Osteoblast (primary cell): Measurements from ENCODE around the gene OSCP1. TPM values are rescaled to one million over a fixed set of nuclear protein-coding genes. Genes with fewer than 3 reads are reported as not detected.

Experiments used
- DNase-seq: peaks from one replicate; pipeline ENCODE4 v3.0.0; 2011; ENCODE audit warnings: low spot score, mixed read lengths; ENCODE audit not compliant: insufficient read length; ENCODE audit errors: missing footprints
- H2AFZ ChIP-seq: 2 replicates; pipeline ENCODE4 v1.6.0; 2011; ENCODE audit warnings: mild to moderate bottlenecking, low read length
- H3K27ac ChIP-seq: 2 replicates; pipeline ENCODE4 v1.5.1; 2011; ENCODE audit warnings: mild to moderate bottlenecking, low read depth, low read length, moderate library complexity
- H3K27me3 ChIP-seq: 2 replicates; pipeline ENCODE4 v1.6.0; 2012; ENCODE audit warnings: mild to moderate bottlenecking, control low read depth, inconsistent platforms, low read length, moderate library complexity; ENCODE audit not compliant: insufficient read depth
- H3K36me3 ChIP-seq: 2 replicates; pipeline ENCODE4 v1.5.1; 2011; ENCODE audit warnings: mild to moderate bottlenecking, low read length, control low read depth, moderate library complexity; ENCODE audit not compliant: insufficient read depth
- H3K4me1 ChIP-seq: 2 replicates; pipeline ENCODE4 v1.5.1; 2011; ENCODE audit warnings: mild to moderate bottlenecking, low read length, control low read depth, moderate library complexity; ENCODE audit not compliant: insufficient read depth
- H3K4me2 ChIP-seq: 2 replicates; pipeline ENCODE4 v1.6.0; 2011; ENCODE audit warnings: mild to moderate bottlenecking, low read length; ENCODE audit not compliant: insufficient read depth
- H3K4me3 ChIP-seq: fragments of 200-600 bp; sonication (generic); 3 replicates; pipeline ENCODE4 v1.5.1; 2012; ENCODE audit warnings: mild to moderate bottlenecking, low read length, inconsistent platforms; ENCODE audit not compliant: insufficient read depth
- H3K79me2 ChIP-seq: 2 replicates; pipeline ENCODE4 v1.6.0; 2012; ENCODE audit warnings: mild to moderate bottlenecking, low read length, control low read depth, inconsistent platforms; ENCODE audit not compliant: insufficient read depth
- H3K9me3 ChIP-seq: 2 replicates; pipeline ENCODE4 v1.5.1; 2011; ENCODE audit warnings: low read depth, low read length, control low read depth
- H4K20me1 ChIP-seq: 2 replicates; pipeline ENCODE4 v1.6.0; 2012; ENCODE audit warnings: mild to moderate bottlenecking, low read length, control low read depth; ENCODE audit not compliant: insufficient read depth
- CTCF ChIP-seq: IDR thresholded peaks from 2 replicates; pipeline ENCODE4 v1.5.1; 2011; ENCODE audit warnings: mild to moderate bottlenecking, low read depth, low read length, moderate library complexity; ENCODE audit errors: extremely low read depth
- total RNA-seq: library from RNA; depleted of rRNA; stranded (reverse); fragments of >200 nt; gene quantifications from 2 replicates; pipeline ENCODE4 v1.2.3, GENCODE V29; 2012

The OSCP1 gene, protein sequence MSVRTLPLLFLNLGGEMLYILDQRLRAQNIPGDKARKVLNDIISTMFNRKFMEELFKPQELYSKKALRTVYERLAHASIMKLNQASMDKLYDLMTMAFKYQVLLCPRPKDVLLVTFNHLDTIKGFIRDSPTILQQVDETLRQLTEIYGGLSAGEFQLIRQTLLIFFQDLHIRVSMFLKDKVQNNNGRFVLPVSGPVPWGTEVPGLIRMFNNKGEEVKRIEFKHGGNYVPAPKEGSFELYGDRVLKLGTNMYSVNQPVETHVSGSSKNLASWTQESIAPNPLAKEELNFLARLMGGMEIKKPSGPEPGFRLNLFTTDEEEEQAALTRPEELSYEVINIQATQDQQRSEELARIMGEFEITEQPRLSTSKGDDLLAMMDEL
- 14.5 and 15.6 TPM in 2 replicates for total RNA-seq

DNA sequence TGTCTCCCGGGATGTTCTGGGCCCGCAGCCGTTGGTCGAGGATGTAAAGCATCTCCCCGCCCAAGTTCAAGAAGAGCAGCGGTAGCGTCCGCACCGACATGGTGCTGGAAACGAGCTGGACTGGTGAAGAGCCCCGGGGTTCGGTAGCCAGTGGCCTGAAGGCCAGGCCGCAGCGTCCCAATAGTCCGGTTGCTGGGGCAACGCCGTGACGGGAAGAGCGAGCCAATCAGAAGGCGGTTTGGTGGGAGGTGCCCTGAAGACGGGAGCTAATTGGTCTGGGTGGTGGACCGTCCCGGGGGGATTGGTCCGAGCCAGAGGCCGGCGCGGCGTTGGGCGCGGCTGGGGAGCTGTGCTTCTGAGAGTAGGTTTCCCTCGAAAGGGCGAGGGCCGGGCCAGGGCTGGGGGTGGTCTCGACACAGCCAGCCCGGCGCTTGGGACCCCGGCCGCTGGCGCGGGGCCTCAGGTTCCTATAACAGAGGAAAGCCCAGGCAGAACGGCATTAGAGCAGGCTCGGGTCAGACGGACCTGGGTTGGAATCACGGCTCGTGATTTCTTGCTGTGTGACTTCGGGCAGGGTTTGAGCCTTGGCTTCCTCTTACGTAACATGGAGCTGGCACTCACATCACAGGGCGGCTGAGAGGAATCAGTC lies at the start of gene OSCP1:
Gene OSCP1, minus strand, starts transcription at position 182 of the 649 bp plus-strand sequence. Its CDS starts 82 bp downstream, at position 100.
- no peak for TF ChIP-seq CTCF
- Histone ChIP-seq H3K27ac (peak within 1 kb of the TSS; percentile 97), H3K4me2 (peak within 1 kb of the TSS; percentile 88), H3K9me3 (no peaks in the 10 kb centered on the region), H2AFZ (peak within 1 kb of the TSS; percentile 94), H3K4me3 (peak within 1 kb of the TSS; percentile 86), H3K27me3 (no peaks in the 10 kb centered on the region), H3K79me2 (peaks cover 5% of the 10 kb centered on the region), H4K20me1 (no peaks in the 10 kb centered on the region), H3K36me3 (peaks cover 8% of the 10 kb centered on the region), H3K4me1 (peaks cover 15% of the 10 kb centered on the region)
- peak; percentile 99 for DNase-seq

DNA sequence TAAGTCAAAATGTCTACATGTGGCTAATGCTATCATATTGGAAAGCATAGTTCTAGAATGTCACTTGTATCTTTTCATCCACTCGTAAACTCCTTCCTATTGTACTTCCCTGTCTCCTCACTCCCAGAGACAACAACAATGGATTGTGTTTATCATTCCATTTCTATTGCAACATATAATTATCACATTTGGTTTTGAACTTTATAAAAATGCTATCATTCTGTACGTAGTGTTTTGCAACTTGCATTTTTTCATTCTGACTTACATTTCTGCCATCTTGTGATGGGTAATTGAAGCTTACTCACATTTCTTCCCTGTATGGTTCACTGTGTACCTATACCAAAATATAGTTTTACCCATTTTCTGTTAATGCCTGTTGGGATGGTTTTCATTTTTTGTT lies 47.0 kb upstream of the OSCP1 start:
- no peaks in the 10 kb centered on the region for H3K79me2 ChIP-seq
- H3K27me3 ChIP-seq: peaks cover 5% of the 10 kb centered on the region
- no peaks in the 10 kb centered on the region for H3K9me3 ChIP-seq
- H3K4me1 ChIP-seq: no peaks in the 10 kb centered on the region
- no peak overlapping the region for H3K4me2 ChIP-seq
- no peak for DNase-seq
- no peak overlapping the region for H2AFZ ChIP-seq
- no peak overlapping the region for H3K27ac ChIP-seq
- no peak overlapping the region for H3K4me3 ChIP-seq
- H4K20me1 ChIP-seq: no peaks in the 10 kb centered on the region
- no peak for TF ChIP-seq CTCF
- H3K36me3 ChIP-seq: no peaks in the 10 kb centered on the region

DNA sequence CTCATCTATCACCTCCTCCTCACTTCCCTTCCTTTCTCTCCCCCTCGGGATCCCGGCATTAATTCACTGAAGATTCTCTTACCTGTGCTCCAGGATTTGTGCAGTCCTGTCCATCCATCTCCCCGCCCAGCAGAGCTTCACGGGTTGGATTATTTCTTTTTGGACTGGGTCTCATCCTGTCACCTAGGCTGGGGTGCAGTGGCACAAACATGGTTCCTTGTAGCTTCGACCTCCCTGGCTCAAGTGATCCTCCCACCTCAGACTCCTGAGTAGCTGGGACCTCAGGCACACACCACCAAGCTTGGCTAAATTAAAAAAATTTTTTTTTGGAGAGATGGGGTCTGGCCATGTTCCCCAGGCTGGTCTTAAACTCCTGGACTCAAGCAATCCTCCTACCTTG lies 44.7 kb upstream of the OSCP1 start:
- H3K9me3 ChIP-seq: no peaks in the 10 kb centered on the region
- no peaks in the 10 kb centered on the region for H3K36me3 ChIP-seq
- H3K4me3 ChIP-seq: no peak overlapping the region
- H3K27ac ChIP-seq: no peak overlapping the region
- TF ChIP-seq CTCF: no peak
- H3K4me2 ChIP-seq: no peak overlapping the region
- H2AFZ ChIP-seq: no peak overlapping the region
- no peaks in the 10 kb centered on the region for H4K20me1 ChIP-seq
- no peaks in the 10 kb centered on the region for H3K79me2 ChIP-seq
- H3K27me3 ChIP-seq: peaks cover 5% of the 10 kb centered on the region
- H3K4me1 ChIP-seq: no peaks in the 10 kb centered on the region
- DNase-seq: no peak

GRCh38 chr1:36493524-36493923 lies 43.3 kb upstream of the OSCP1 start:
- no peak for TF ChIP-seq CTCF
- H3K36me3 ChIP-seq: no peaks in the 10 kb centered on the region

More at GRCh38 chr1:36493524-36493923, 43.3 kb upstream of the OSCP1 start:
- H3K27ac ChIP-seq: no peak overlapping the region
- no peaks in the 10 kb centered on the region for H3K9me3 ChIP-seq
- no peak overlapping the region for H2AFZ ChIP-seq
- no peaks in the 10 kb centered on the region for H3K4me1 ChIP-seq
- H3K4me3 ChIP-seq: no peak overlapping the region
- H3K4me2 ChIP-seq: no peak overlapping the region
- no peak for DNase-seq
- H3K79me2 ChIP-seq: no peaks in the 10 kb centered on the region
- no peaks in the 10 kb centered on the region for H4K20me1 ChIP-seq
- H3K27me3 ChIP-seq: peaks cover 11% of the 10 kb centered on the region
